ENCODE measurements around the gene ZNF688. TPM values are rescaled to one million over a fixed set of nuclear protein-coding genes. Genes with fewer than 3 reads are reported as not detected.
A peak's percentile ranks its signal among the peaks of the same experiment; 100 is the strongest.
"Not testable (repeated sequence)": the region's sequence is repeated elsewhere in the genome, so short reads cannot be mapped to it uniquely, and the experiment has no call there.

ZNF688 gene
- total RNA-seq, 1 donor from 2014 or later, result 18.7 TPM

DNA sequence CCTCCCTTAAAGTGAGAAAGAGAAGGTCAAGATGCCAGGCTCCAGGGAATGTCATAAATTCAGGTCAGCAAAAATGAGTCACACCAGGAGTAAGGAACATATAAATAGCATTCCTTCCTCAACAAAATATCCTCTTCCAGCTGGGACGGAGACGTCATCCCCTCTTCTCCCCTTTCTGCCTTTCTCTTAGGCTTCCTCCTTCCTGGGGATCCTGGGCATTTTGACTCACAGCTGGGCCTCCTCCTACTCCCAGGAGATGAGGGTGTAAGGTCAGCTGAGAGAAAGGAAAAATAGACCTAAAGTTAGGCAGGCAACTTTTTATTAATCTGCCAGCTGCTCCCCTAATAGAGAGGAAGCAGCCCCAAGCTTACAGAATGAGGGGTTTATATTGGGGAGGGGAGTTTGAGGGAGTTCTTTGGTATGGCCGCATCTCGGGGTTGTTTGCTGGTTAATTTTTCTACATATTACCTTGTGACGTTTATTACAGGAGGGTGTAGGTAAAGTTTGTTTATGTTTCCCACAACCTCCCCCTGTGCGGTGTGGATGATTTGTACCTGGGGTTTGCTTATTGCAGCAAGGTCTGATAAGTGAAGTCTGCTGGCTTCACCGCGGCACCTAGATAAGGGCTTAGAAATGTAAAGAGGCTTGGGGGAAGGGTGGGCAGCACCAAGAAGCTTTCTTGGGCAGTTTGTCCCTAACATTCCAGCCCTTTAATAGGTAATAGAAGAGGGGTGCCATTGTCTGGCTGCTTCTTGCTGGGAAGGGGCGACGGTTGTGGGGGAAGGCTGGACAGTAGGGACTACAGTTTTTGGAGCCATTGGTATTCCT lies 29.8 kb downstream of the ZNF688 start:
- TF ChIP-seq, protein P1, sequence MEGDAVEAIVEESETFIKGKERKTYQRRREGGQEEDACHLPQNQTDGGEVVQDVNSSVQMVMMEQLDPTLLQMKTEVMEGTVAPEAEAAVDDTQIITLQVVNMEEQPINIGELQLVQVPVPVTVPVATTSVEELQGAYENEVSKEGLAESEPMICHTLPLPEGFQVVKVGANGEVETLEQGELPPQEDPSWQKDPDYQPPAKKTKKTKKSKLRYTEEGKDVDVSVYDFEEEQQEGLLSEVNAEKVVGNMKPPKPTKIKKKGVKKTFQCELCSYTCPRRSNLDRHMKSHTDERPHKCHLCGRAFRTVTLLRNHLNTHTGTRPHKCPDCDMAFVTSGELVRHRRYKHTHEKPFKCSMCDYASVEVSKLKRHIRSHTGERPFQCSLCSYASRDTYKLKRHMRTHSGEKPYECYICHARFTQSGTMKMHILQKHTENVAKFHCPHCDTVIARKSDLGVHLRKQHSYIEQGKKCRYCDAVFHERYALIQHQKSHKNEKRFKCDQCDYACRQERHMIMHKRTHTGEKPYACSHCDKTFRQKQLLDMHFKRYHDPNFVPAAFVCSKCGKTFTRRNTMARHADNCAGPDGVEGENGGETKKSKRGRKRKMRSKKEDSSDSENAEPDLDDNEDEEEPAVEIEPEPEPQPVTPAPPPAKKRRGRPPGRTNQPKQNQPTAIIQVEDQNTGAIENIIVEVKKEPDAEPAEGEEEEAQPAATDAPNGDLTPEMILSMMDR (IDR thresholded peaks at IDR 0.05; ENCODE audit: partially characterized antibody, unreplicated experiment), result no peak
- Mint-ChIP-seq H3K36me3 (ENCODE audit: unreplicated experiment) (no peaks in the 10 kb centered on the region), H3K4me1 (ENCODE audit: low read depth, unreplicated experiment) (no peaks in the 10 kb centered on the region), H3K9me3 (ENCODE audit: unreplicated experiment) (no peaks in the 10 kb centered on the region), H3K27me3 (ENCODE audit: unreplicated experiment) (peaks cover 3% of the 10 kb centered on the region), H3K4me3 (ENCODE audit: unreplicated experiment) (no peak overlapping the region), H3K27ac (ENCODE audit: unreplicated experiment) (no peak overlapping the region)
- DNase-seq, result no peak

DNA sequence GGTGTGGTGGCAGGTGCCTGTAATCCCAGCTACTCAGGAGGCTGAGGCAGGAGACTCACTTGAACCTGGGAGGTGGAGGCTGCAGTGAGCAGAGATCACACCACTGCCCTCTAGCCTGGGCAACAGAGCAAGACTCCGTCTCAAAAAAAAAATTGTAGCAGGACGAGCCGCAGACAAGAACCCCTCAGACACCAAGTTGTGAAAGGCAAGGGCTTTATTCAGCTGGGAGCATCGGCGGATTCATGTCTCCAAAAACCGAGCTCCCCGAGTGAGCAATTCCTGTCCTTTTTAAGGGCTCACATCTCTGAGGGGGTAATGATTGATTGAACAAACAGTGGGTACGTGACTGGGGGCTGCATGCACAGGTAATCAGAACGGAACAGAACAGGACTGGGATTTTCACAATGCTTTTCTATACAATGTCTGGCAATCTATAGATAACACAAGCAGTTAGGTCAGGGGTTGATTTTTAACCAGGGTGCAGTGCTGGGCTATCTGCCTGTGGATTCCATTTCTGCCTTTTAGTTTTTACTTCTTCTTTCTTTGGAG lies 30.5 kb downstream of the ZNF688 start:
- H3K27me3 Mint-ChIP-seq (ENCODE audit: unreplicated experiment); H3K27ac Mint-ChIP-seq (ENCODE audit: unreplicated experiment); H3K36me3 Mint-ChIP-seq (ENCODE audit: unreplicated experiment): not testable (repeated sequence)

DNA sequence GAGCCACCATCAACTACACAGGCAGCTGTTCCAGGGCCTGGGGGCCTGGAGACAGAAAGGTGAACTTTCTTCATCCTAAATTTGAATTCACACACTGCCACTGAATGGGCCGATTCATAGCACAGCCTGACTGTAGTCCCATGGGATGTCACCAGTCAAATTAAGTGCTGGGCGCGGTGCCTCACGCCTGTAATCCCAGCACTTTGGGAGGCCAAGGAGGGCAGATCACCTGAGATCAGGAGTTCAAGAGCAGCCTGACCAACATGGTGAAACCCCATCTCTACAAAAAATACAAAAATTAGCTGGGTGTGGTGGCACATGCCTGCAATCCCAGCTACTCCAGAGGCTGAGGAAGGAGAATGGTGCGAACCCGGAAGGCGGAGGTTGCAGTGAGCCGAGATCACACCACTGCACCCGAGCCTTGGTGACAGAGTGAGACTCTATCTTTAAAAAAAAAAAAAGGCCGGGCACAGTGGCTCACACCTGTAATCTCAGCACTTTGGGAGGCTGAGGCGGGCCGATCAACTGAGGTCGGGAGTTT lies 31.5 kb downstream of the ZNF688 start:
- H3K27me3 Mint-ChIP-seq (ENCODE audit: unreplicated experiment); H3K36me3 Mint-ChIP-seq (ENCODE audit: unreplicated experiment); H3K4me3 Mint-ChIP-seq (ENCODE audit: unreplicated experiment); DNase-seq; H3K9me3 Mint-ChIP-seq (ENCODE audit: unreplicated experiment); H3K27ac Mint-ChIP-seq (ENCODE audit: unreplicated experiment); H3K4me1 Mint-ChIP-seq (ENCODE audit: low read depth, unreplicated experiment): not testable (repeated sequence)

More for the DNA sequence above, 30.5 kb downstream of the ZNF688 start:
- H3K4me3 Mint-ChIP-seq (ENCODE audit: unreplicated experiment); H3K4me1 Mint-ChIP-seq (ENCODE audit: low read depth, unreplicated experiment); H3K9me3 Mint-ChIP-seq (ENCODE audit: unreplicated experiment); DNase-seq: not testable (repeated sequence)

DNA sequence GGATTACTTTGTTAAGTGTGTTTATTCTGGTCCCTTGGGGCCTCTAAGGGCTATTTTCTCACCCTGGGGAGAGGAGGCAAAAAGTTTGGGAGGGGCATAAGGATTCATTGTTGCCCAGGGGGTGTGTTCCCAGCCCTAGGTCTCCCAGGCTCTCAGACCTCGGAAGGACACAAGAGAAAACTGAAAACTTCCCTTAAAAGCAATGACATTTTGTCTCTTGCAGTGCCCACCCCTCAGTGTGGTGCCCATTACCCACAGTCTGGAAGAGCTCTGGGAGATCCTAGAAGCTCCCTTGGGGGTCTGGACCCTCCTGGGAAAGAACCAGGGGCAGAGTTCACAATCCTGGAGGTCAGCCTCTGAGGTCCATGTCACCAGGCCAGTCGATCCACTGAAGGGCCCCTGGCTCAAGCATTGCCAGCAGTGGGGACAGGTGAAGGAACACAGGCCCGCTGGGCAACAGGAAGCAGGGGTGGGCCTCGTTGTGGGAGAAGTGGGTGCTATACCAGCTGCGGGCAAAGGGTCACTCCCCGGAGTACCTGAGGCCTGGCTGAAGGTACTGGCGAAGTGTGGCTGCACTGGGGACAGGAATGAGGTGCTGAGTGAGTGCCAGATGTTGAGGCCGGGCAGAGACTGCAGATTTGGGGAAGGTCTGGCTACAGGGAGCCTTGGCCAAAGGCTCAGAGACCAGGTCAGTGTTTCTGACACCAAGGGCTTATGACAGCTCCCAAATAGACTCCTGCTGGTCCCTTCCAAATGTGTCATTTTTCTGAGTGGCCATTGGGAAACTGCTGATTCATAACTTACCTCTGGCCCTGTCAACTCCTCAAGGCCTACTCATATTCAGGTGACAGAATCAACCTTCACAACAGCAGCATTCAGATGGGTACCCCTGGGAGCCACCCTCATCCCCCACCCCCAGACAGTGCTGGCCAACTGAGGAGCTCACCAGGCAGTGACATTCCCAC lies 32.2 kb downstream of the ZNF688 start:
- Mint-ChIP-seq H3K27me3 (ENCODE audit: unreplicated experiment) (peaks cover 4% of the 10 kb centered on the region), H3K9me3 (ENCODE audit: unreplicated experiment) (peaks cover 8% of the 10 kb centered on the region), H3K36me3 (ENCODE audit: unreplicated experiment) (no peaks in the 10 kb centered on the region), H3K4me1 (ENCODE audit: low read depth, unreplicated experiment) (peaks cover 3% of the 10 kb centered on the region), H3K4me3 (ENCODE audit: unreplicated experiment) (no peak overlapping the region), H3K27ac (ENCODE audit: unreplicated experiment) (no peak overlapping the region)
- TF ChIP-seq, protein P1 (IDR thresholded peaks at IDR 0.05; ENCODE audit: partially characterized antibody, unreplicated experiment), result no peak
- DNase-seq, result no peak

DNA sequence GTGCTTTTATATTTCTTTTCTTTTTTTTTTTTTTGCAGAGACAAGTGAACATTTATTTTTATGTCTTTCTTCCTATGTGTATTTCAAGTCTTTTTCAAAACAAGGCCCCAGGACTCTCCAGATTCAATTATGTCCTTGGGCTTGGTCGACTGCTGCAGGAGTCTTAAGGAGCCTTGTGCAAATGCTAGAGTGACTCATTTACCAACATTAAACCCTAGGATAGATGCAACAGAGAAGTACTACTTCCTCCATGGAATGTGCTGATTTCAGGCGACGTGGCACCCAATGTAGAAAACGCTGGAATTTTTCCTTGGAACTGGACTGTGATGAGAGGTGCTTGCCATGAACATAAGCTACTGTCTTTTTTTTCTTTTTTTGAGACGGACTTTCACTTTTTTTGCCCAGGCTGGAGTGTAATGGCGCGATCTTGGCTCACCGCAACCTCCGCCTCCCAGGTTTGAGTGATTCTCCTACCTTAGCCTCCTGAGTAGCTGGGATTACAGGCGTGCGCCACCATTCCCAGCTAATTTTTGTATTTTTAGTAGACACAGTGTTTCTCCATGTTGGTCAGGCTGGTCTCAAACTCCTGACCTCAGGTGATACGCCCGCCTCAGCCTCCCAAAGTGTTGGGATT lies 35.0 kb downstream of the ZNF688 start:
- not testable (repeated sequence) for H3K4me1 Mint-ChIP-seq (ENCODE audit: low read depth, unreplicated experiment); H3K27ac Mint-ChIP-seq (ENCODE audit: unreplicated experiment); DNase-seq; H3K36me3 Mint-ChIP-seq (ENCODE audit: unreplicated experiment); H3K27me3 Mint-ChIP-seq (ENCODE audit: unreplicated experiment)
- Mint-ChIP-seq H3K9me3 (ENCODE audit: unreplicated experiment) (peaks cover 12% of the 10 kb centered on the region), H3K4me3 (ENCODE audit: unreplicated experiment) (peak overlapping the region; percentile 98)

DNA sequence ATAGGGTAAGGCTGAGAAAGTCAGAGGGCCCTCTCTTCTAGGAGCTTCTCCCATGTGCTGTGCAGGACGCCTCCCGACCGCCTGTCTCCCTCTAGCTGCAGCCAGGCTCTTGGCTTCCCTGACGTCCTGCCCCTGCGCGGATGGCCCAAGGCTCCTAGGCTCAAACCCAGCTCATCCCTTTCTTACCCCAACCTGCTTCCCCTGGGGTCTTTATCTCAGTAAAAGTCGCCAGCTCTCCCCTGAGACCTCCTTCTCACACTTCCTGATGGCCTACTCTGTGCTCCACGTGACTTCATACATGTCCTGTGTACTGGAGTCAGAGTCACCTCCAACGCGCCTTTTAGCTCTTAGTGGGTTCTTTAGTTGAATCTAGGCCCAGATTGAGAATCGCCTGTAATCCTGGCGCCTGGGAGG lies 35.7 kb downstream of the ZNF688 start:
- Mint-ChIP-seq H3K4me3 (ENCODE audit: unreplicated experiment) (peak overlapping the region; percentile 98), H3K27me3 (ENCODE audit: unreplicated experiment) (peaks cover 4% of the 10 kb centered on the region), H3K9me3 (ENCODE audit: unreplicated experiment) (peaks cover 12% of the 10 kb centered on the region), H3K4me1 (ENCODE audit: low read depth, unreplicated experiment) (peaks cover 7% of the 10 kb centered on the region), H3K27ac (ENCODE audit: unreplicated experiment) (peak overlapping the region; percentile 96), H3K36me3 (ENCODE audit: unreplicated experiment) (no peaks in the 10 kb centered on the region)
- peak; percentile 78 for DNase-seq
- TF ChIP-seq, protein P1 (IDR thresholded peaks at IDR 0.05; ENCODE audit: partially characterized antibody, unreplicated experiment), result no peak
